HCT116 (cell line): ENCODE measurements around the gene SPATA25. TPM values are rescaled to one million over a fixed set of nuclear protein-coding genes. Genes with fewer than 3 reads are reported as not detected.

Source experiments
- ATAC-seq: fragments of 200-7000 bp; cut with Tn5 transposase; 2 replicates; pipeline ENCODE4 v1.9.1; 2020; ENCODE audit warnings: mild to moderate bottlenecking, moderate library complexity
- BruUV-seq: library from RNA; stranded (reverse); fragments of 400-500 nt; replicated peaks from 2 replicates; lab custom pipeline; 2021; lab: Mats Ljungman, UMichigan
- CTCF ChIA-PET: fragments of 300-600 bp; sonication (Branson Sonifier 250); formaldehyde crosslinking; loops from one replicate; lab custom pipeline; 2021; ENCODE audit warnings: antibody characterized with exemption; lab: Charles Lee
- POLR2A ChIA-PET: fragments of 300-600, 350-600 bp; sonication (Branson Sonifier 250); formaldehyde crosslinking; loops from one replicate; lab custom pipeline; 2021; ENCODE audit warnings: antibody characterized with exemption; lab: Charles Lee
- RAD21 ChIA-PET, 2 experiments: fragments of 300-600 bp; sonication (Branson Sonifier 250); formaldehyde crosslinking; loops; one replicate each; lab custom pipeline; 2023; ENCODE audit warnings: low total read pairs in 2 of 2; ENCODE audit not compliant: uncharacterized antibody in 2 of 2, unreplicated experiment in 2 of 2, low non-redundant PET in 1 of 2; lab: Charles Lee
- DNase-seq: peaks from one replicate; pipeline ENCODE4 v3.0.0-alpha.2; 2010; ENCODE audit warnings: low read depth, low spot score
- H2AFZ ChIP-seq: fragments of 200-600 bp; shearing (Covaris generic), sonication (generic); 2 replicates; pipeline ENCODE4 v1.6.1; 2017; ENCODE audit warnings: low read depth, mixed run types, mixed read lengths, antibody characterized with exemption, low read length; ENCODE audit not compliant: poor library complexity, severe bottlenecking
- H3K27ac ChIP-seq: 2 replicates; pipeline ENCODE4 v1.5.1; 2012; ENCODE audit warnings: low read depth, low read length
- H3K27me3 ChIP-seq: fragments of 200-600 bp; sonication (generic); 2 replicates; pipeline ENCODE4 v1.6.1; 2016; ENCODE audit warnings: mixed run types, low read length, mixed read lengths; ENCODE audit not compliant: insufficient read depth
- H3K36me3 ChIP-seq, 2 experiments: fragments of 200-500 bp in 1 of 2; fragments of 200-600 bp in 1 of 2; sonication (Bioruptor generic) in 1 of 2; sonication (generic) in 1 of 2; 2 replicates each; pipeline versions ENCODE4 v1.5.1 to v1.6.1; 2014 to 2016; ENCODE audit warnings: low read length in 2 of 2, inconsistent platforms in 1 of 2, mixed read lengths in 1 of 2, mixed run types in 1 of 2; ENCODE audit not compliant: insufficient read depth in 2 of 2, control insufficient read depth in 1 of 2
- H3K4me1 ChIP-seq, 2 experiments: fragments of 200-600 bp in 1 of 2; sonication (generic) in 1 of 2; 2 replicates each; pipeline versions ENCODE4 v1.5.1 to v1.6.1; 2012 to 2017; ENCODE audit warnings: low read length in 2 of 2, inconsistent platforms in 1 of 2, mild to moderate bottlenecking in 1 of 2, mixed read lengths in 1 of 2, mixed run types in 1 of 2, moderate library complexity in 1 of 2; ENCODE audit not compliant: insufficient read depth in 2 of 2, control insufficient read depth in 1 of 2
- H3K4me2 ChIP-seq: fragments of 200-600 bp; sonication (generic); 2 replicates; pipeline ENCODE4 v1.6.1; 2017; ENCODE audit warnings: mixed run types, low read length, mixed read lengths
- H3K4me3 ChIP-seq, 2 experiments: fragments of 200-600 bp in 1 of 2; sonication (generic) in 1 of 2; replicated peaks in 1 of 2; 2 replicates each; pipeline ENCODE4 v1.5.1; 2011 to 2016; ENCODE audit warnings: low read length in 2 of 2, control low read depth in 1 of 2, low read depth in 1 of 2, mild to moderate bottlenecking in 1 of 2, mixed read lengths in 1 of 2, mixed run types in 1 of 2
- H3K79me2 ChIP-seq: fragments of 200-600 bp; sonication (generic); 2 replicates; pipeline ENCODE4 v1.6.1; 2017; ENCODE audit warnings: mild to moderate bottlenecking, mixed run types, low read length, moderate library complexity, mixed read lengths; ENCODE audit not compliant: insufficient read depth
- H3K9ac ChIP-seq: fragments of 200-600 bp; sonication (generic); 2 replicates; pipeline ENCODE4 v1.6.1; 2016; ENCODE audit warnings: low read length, mixed read lengths
- H3K9me2 ChIP-seq: fragments of 200-600 bp; sonication (generic), shearing (Covaris generic); 2 replicates; pipeline ENCODE4 v1.6.1; 2017; ENCODE audit warnings: mixed run types, mild to moderate bottlenecking, moderate library complexity; ENCODE audit not compliant: insufficient read depth
- H3K9me3 ChIP-seq, 2 experiments: fragments of 200-500 bp in 1 of 2; fragments of 200-600 bp in 1 of 2; sonication (Bioruptor generic) in 1 of 2; sonication (generic) in 1 of 2; 2 replicates each; pipeline ENCODE4 v1.6.1; 2014 to 2017; ENCODE audit warnings: low read length in 2 of 2, mixed read lengths in 2 of 2, inconsistent platforms in 1 of 2, low read depth in 1 of 2, mild to moderate bottlenecking in 1 of 2, mixed run types in 1 of 2, moderate library complexity in 1 of 2; ENCODE audit not compliant: control insufficient read depth in 1 of 2, insufficient read depth in 1 of 2
- H4K20me1 ChIP-seq: fragments of 200-600 bp; sonication (generic), shearing (Covaris generic); 2 replicates; pipeline ENCODE4 v1.6.1; 2017; ENCODE audit warnings: mixed run types, mild to moderate bottlenecking, moderate library complexity; ENCODE audit not compliant: insufficient read depth
- RAD21 ChIP-seq: IDR thresholded peaks from 2 replicates; pipeline ENCODE4 v1.6.1; 2012; ENCODE audit warnings: low read depth, mild to moderate bottlenecking
- YY1 ChIP-seq: IDR thresholded peaks from 2 replicates; pipeline ENCODE4 v1.6.1; 2011; ENCODE audit warnings: low read length, low read depth, moderate library complexity, mild to moderate bottlenecking; ENCODE audit not compliant: insufficient replicate concordance; ENCODE audit errors: extremely low read depth
- intact Hi-C: fragments of 100-400 bp; cut with micrococcal nuclease; formaldehyde crosslinking; loops from 2 replicates; pipeline ENCODE4 v1.10.0; 2022
- total RNA-seq: library from RNA; stranded (reverse); gene quantifications from one replicate; pipeline ENCODE4 v1.2.1, GENCODE V29; 2021; ENCODE audit not compliant: unreplicated experiment
- TF ChIP-seq, protein P1 (sequence below), 3 experiments: fragments of 200-600 bp in 1 of 3; sonication (generic) in 1 of 3; IDR thresholded peaks in 2 of 3; conservative IDR thresholded peaks in 1 of 3; 2 replicates each; pipeline ENCODE4 v1.5.1; 2012 to 2017; ENCODE audit warnings: low read depth in 2 of 3, low read length in 2 of 3, antibody characterized with exemption in 1 of 3, borderline replicate concordance in 1 of 3, control low read depth in 1 of 3, mild to moderate bottlenecking in 1 of 3, mixed read lengths in 1 of 3, mixed run types in 1 of 3, moderate library complexity in 1 of 3; ENCODE audit not compliant: insufficient read depth in 1 of 3

The SPATA25 gene
- total RNA-seq, 1 experiment from 2014 or later: 0.42 TPM

DNA sequence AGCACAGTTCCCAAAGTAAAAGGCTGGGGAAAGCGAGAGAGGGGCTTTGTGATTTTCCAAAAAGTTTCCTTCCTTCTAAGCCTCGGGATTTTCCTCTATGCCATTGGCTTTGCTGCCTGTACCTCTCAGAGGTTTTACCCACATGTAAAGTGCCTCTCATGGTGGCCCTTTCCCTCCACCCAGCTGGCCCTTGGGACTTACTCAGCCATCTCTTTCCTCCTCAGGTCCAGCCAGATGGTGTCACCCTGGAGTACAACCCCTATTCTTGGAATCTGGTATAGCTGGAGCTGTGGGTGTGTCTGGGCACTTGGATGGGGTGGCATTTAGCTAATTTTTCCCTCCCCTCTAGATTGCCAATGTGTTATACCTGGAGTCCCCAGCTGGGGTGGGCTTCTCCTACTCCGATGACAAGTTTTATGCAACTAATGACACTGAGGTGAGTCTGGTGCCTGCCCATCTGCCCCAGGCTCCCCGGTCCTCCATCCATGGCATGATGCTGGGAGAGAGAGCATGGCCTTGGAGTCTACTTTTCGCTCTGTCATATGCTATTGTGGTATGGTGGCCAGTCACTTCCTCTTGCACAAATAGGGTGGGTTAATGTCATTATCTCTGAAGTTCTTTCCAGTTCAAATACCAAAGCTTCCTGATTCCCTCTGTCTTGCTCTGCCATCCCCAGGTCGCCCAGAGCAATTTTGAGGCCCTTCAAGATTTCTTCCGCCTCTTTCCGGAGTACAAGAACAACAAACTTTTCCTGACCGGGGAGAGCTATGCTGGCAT, 4.8 kb upstream of the SPATA25 start:
- H3K4me2 ChIP-seq: peak overlapping the region; percentile 99
- POLR2A ChIA-PET: interaction anchor here (0.9 to 1.1 kb wide), 2 partner anchors 11 to 41 kb away, joined by 3 to 4 read pairs; partner anchors contain the start of gene ZSWIM1
- no peak overlapping the region for H2AFZ ChIP-seq
- ATAC-seq (peak; percentile 73), DNase-seq (no peak)
- peaks cover 10 to 18% of the 10 kb centered on the region in 2 experiments; a peak in 3 of 4 replicates for H3K4me1 ChIP-seq
- peak; percentile 40; the same call in 1 of the 2 replicates for TF ChIP-seq RAD21
- TF ChIP-seq YY1: no peak
- TF ChIP-seq, protein P1, sequence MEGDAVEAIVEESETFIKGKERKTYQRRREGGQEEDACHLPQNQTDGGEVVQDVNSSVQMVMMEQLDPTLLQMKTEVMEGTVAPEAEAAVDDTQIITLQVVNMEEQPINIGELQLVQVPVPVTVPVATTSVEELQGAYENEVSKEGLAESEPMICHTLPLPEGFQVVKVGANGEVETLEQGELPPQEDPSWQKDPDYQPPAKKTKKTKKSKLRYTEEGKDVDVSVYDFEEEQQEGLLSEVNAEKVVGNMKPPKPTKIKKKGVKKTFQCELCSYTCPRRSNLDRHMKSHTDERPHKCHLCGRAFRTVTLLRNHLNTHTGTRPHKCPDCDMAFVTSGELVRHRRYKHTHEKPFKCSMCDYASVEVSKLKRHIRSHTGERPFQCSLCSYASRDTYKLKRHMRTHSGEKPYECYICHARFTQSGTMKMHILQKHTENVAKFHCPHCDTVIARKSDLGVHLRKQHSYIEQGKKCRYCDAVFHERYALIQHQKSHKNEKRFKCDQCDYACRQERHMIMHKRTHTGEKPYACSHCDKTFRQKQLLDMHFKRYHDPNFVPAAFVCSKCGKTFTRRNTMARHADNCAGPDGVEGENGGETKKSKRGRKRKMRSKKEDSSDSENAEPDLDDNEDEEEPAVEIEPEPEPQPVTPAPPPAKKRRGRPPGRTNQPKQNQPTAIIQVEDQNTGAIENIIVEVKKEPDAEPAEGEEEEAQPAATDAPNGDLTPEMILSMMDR (IDR thresholded peaks at IDR 0.05 in 2 of 3, conservative IDR thresholded peaks at IDR 0.05 in 1 of 3; ENCODE audit: borderline replicate concordance in 1 of 3, insufficient read depth in 1 of 3, low read depth in 2 of 3, low read length in 2 of 3): peak in 1 of 3 experiments; percentile 29; a peak in 2 of 6 replicates
- CTCF ChIA-PET: interaction anchor here (1.5 kb wide), 1 partner anchor 13 kb away, joined by 4 read pairs; no protein-coding TSS in a partner anchor
- no peaks in the 10 kb centered on the region for H3K9me3 ChIP-seq
- peak overlapping the region; percentile 76 for H3K9ac ChIP-seq
- RAD21 ChIA-PET: interaction anchor here in 1 of 2 experiments (0.6 kb wide), 1 partner anchor 92 kb away, joined by 3 read pairs; no protein-coding TSS in a partner anchor
- H3K27ac ChIP-seq: peak overlapping the region; percentile 77
- no peaks in the 10 kb centered on the region for H4K20me1 ChIP-seq
- peak overlapping the region; percentile 83 to 93 for H3K4me3 ChIP-seq
- peaks cover 4% of the 10 kb centered on the region; the same call in 1 of the 2 replicates for H3K79me2 ChIP-seq
- H3K36me3 ChIP-seq: peaks cover 6 to 21% of the 10 kb centered on the region in 2 experiments; a peak in 3 of 4 replicates
- no peaks in the 10 kb centered on the region for H3K9me2 ChIP-seq
- H3K27me3 ChIP-seq: no peaks in the 10 kb centered on the region
- intact Hi-C loops: no loop called here
- BruUV-seq: no TSS peak
